ENCODE data around the gene CPLANE1. TPM values are rescaled to one million over a fixed set of nuclear protein-coding genes. Genes with fewer than 3 reads are reported as not detected.

The CPLANE1 gene
- total and polyA plus RNA-seq, 10 of the 15 experiments (the other 5 are each of a cell fraction or from before 2014, with no cell fraction given), result 1.7 to 14.8 (median 6.7) TPM

GRCh38 chr5:37132646-37133045 is 116.5 kb downstream of the CPLANE1 start:
- CTCF ChIA-PET, result no interaction called here
- Histone ChIP-seq H3K27ac (ENCODE audit: control insufficient read depth, insufficient read depth) (no peak overlapping the region), H3K36me3 (ENCODE audit: control insufficient read depth in 2 of 2, insufficient read depth in 2 of 2, low read length in 1 of 2) (peaks cover 0 to under 1% of the 10 kb centered on the region in 2 experiments; a peak in 2 of 4 replicates), H3K4me1 (ENCODE audit: control insufficient read depth, insufficient read depth, low read length) (no peaks in the 10 kb centered on the region), H3K4me3 (no peak overlapping the region), H3K9ac (ENCODE audit: control insufficient read depth, insufficient read depth, low read length) (no peak overlapping the region), H3K4me2 (ENCODE audit: control insufficient read depth, insufficient read depth) (no peak overlapping the region), H4K20me1 (ENCODE audit: control insufficient read depth, insufficient read depth) (no peaks in the 10 kb centered on the region), H3K27me3 (replicated peaks in 1 of 2; ENCODE audit: control insufficient read depth in 2 of 2, insufficient read depth in 2 of 2, low read length in 1 of 2) (no peaks in the 10 kb centered on the region), H3K79me2 (ENCODE audit: control insufficient read depth, insufficient read depth, low read length) (no peaks in the 10 kb centered on the region), H3K9me3 (replicated peaks; ENCODE audit: control insufficient read depth, insufficient read depth, low read length) (peaks cover 5% of the 10 kb centered on the region; the same call in 1 of the 3 replicates), H2AFZ (ENCODE audit: control insufficient read depth, low read depth, low read length) (no peak overlapping the region)
- RAD21 ChIA-PET (ENCODE audit: unreplicated experiment), result no interaction called here
- WGBS (ENCODE audit: insufficient coverage, insufficient replicate concordance, low lambda C conversion rate, missing lambda C conversion rate), result 100% methylated on average over 1 of the region's 1 CpG
- intact Hi-C loops (cut with micrococcal nuclease; ENCODE audit: unreplicated experiment) (no loop called here), in situ Hi-C loops (cut with MboI) (no loop called here)
- TF ChIP-seq BMI1 (IDR thresholded peaks at IDR 0.05; ENCODE audit: borderline replicate concordance) (no peak), CREB1 (IDR thresholded peaks at IDR 0.05; ENCODE audit: low read depth) (no peak), CBFB (IDR thresholded peaks at IDR 0.05; ENCODE audit: low read depth) (no peak), SMAD5 (IDR thresholded peaks at IDR 0.05; ENCODE audit: low read depth) (no peak), TBL1XR1 (IDR thresholded peaks at IDR 0.05; ENCODE audit: low read depth, low read length) (no peak), NFXL1 (IDR thresholded peaks at IDR 0.05; ENCODE audit: borderline replicate concordance) (no peak), ZNF24 (IDR thresholded peaks at IDR 0.05) (no peak), BHLHE40 (IDR thresholded peaks at IDR 0.05; ENCODE audit: borderline replicate concordance in 1 of 2, low read depth in 2 of 2, low read length in 1 of 2) (no peak), MYB (IDR thresholded peaks at IDR 0.05; ENCODE audit: borderline replicate concordance, low read depth, low read length) (no peak), HSF1 (IDR thresholded peaks at IDR 0.05; ENCODE audit: low read depth, low read length) (no peak), STAT1 (conservative IDR thresholded peaks at IDR 0.05) (no peak), KLF5 (IDR thresholded peaks at IDR 0.05; ENCODE audit: partially characterized antibody) (no peak), MEF2A (IDR thresholded peaks at IDR 0.05; ENCODE audit: insufficient read depth, low read depth, low read length) (no peak), NFIC (IDR thresholded peaks at IDR 0.05; ENCODE audit: low read depth, low read length) (no peak), ZNF622 (IDR thresholded peaks at IDR 0.05) (no peak)
- TF ChIP-seq, protein P1, sequence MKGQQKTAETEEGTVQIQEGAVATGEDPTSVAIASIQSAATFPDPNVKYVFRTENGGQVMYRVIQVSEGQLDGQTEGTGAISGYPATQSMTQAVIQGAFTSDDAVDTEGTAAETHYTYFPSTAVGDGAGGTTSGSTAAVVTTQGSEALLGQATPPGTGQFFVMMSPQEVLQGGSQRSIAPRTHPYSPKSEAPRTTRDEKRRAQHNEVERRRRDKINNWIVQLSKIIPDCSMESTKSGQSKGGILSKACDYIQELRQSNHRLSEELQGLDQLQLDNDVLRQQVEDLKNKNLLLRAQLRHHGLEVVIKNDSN (IDR thresholded peaks at IDR 0.05; ENCODE audit: borderline replicate concordance, extremely low read length, insufficient read depth, low read depth, low read length), result no peak
- TF ChIP-seq, protein P2, sequence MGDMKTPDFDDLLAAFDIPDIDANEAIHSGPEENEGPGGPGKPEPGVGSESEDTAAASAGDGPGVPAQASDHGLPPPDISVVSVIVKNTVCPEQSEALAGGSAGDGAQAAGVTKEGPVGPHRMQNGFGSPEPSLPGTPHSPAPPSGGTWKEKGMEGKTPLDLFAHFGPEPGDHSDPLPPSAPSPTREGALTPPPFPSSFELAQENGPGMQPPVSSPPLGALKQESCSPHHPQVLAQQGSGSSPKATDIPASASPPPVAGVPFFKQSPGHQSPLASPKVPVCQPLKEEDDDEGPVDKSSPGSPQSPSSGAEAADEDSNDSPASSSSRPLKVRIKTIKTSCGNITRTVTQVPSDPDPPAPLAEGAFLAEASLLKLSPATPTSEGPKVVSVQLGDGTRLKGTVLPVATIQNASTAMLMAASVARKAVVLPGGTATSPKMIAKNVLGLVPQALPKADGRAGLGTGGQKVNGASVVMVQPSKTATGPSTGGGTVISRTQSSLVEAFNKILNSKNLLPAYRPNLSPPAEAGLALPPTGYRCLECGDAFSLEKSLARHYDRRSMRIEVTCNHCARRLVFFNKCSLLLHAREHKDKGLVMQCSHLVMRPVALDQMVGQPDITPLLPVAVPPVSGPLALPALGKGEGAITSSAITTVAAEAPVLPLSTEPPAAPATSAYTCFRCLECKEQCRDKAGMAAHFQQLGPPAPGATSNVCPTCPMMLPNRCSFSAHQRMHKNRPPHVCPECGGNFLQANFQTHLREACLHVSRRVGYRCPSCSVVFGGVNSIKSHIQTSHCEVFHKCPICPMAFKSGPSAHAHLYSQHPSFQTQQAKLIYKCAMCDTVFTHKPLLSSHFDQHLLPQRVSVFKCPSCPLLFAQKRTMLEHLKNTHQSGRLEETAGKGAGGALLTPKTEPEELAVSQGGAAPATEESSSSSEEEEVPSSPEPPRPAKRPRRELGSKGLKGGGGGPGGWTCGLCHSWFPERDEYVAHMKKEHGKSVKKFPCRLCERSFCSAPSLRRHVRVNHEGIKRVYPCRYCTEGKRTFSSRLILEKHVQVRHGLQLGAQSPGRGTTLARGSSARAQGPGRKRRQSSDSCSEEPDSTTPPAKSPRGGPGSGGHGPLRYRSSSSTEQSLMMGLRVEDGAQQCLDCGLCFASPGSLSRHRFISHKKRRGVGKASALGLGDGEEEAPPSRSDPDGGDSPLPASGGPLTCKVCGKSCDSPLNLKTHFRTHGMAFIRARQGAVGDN (IDR thresholded peaks at IDR 0.05), result no peak
- ATAC-seq, result no peak
- no peak for DNase-seq (ENCODE audit: low read depth, low spot score)
- POLR2A ChIA-PET, result no interaction called here
- FAIRE-seq, result no peak
- no TSS peak for BruUV-seq (replicated peaks)
- SMC1A ChIA-PET (ENCODE audit: uncharacterized antibody, unreplicated experiment), result interaction anchor here (0.8 kb wide), 1 partner anchor 20 kb away, joined by 3 read pairs; no protein-coding TSS in a partner anchor
